Stimulated activated naive CD8-positive, alpha-beta T cell treated with anti-CD3 and anti-CD28 coated beads, Interleukin-15, Interleukin-2, amounts not matched to agents 100 U/mL and 50 U/mL, for 24 hours (primary cell): ENCODE measurements around the gene RAD51B.

Experiments used
- ATAC-seq: fragments of 150-1000 bp; cut with Tn5 transposase; one replicate; pipeline ENCODE4 v1.10.0; 2021
- DNase-seq: peaks from one replicate; pipeline ENCODE4 v3.0.0; 2021

The RAD51B gene

DNA sequence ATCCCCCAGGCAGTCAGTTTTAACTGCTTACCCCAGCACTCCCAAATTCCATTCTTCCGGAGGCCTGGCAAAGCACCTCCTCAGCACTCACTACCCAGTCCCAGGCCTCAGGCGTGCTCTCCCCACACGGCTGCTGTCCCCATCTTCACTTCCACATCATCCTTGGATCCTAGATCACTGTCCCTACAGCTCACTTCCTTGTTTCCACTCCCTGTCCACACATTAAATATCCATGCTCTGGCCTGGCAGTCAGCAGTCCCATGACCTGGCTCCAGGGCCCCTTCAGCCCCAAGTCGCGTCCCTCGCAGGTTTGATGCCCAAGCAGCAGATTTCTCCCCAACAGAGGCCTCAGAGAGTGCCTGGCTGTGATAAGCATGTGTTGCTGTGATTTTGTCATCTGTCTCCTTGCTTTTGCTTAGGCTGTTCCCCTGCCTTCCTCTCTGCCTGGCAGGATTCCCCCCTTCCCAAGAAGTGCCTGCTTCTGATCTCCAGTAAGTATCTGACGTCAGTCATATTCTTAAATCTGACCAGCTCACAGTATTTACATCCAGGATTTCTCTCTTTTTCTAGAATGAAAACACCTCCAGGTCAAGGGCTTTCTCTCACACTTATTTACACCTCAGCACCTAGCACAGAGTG, 731.6 kb downstream of the RAD51B start:
- DNase-seq: no peak
- no peak for ATAC-seq

GRCh38 chr14:68552075-68552474, 732.5 kb downstream of the RAD51B start:
- ATAC-seq: no peak
- no peak for DNase-seq

DNA sequence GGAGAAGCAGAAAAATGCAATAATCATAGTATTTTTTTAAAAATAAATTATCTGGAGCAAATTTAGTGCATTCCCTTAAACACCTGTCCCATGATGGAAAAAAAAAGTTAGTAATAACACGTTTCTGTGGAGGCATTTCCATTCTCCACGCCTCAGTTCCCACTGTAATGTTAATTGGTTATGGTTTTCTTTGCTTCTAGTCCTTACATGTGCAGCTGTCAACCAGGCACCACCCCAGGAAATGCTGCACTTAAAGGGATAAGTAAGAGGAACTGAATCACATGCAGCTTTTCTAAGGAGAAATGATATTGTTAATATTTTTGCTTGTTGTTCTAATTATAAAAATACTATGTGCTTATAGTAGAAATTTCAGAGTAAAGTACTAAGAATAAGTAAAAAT, 733.0 kb downstream of the RAD51B start:
- no peak for ATAC-seq
- no peak for DNase-seq

DNA sequence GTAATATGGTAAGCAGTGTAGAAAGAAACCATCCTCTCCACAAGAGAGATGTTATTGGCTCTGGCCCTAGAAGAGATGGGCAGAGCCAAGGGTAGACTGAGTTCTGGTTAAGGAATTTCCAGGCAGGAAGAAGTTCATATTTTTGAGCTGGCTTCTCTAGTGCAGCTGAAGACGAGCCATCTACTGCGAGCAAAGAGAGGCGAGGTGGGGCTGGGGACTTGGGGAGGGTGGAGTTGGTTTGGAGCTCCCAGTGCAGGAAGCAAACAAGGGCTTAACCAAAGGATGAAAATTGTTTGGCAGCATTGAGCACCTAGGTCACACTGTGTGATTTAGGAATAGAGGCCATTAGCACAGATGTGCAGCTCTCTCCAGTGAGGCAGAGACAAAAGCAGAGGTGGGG, 733.7 kb downstream of the RAD51B start:
- no peak for ATAC-seq
- DNase-seq: no peak

GRCh38 chr14:68554231-68554630, 734.7 kb downstream of the RAD51B start:
- ATAC-seq: no peak

DNA sequence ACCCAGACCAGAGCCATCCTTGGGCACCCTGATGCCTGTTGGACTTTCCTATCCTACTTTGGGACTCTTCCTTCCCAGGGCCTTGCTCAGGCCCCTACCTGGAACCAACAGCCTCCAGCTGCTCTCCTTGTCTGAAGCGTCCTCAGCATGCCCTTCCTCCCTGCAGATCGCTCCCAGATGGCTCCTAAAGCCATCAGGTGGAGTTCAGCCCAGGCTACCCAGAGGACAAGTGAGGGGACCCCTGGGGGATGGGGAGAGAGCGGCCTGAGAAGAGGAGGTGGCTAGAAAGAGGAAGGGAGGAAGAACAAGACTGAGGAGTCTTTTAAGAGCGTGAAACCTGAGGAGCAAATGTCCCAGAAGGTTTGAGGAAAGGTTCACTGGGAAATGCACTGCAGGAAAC, 736.7 kb downstream of the RAD51B start:
- no peak for ATAC-seq
- DNase-seq: no peak

More at GRCh38 chr14:68554231-68554630, 734.7 kb downstream of the RAD51B start:
- DNase-seq: no peak

GRCh38 chr14:68557648-68558047, 738.1 kb downstream of the RAD51B start:
- no peak for ATAC-seq

GRCh38 chr14:68558096-68558495, 738.5 kb downstream of the RAD51B start:
- DNase-seq: no peak
- no peak for ATAC-seq

More at GRCh38 chr14:68557648-68558047, 738.1 kb downstream of the RAD51B start:
- no peak for DNase-seq

DNA sequence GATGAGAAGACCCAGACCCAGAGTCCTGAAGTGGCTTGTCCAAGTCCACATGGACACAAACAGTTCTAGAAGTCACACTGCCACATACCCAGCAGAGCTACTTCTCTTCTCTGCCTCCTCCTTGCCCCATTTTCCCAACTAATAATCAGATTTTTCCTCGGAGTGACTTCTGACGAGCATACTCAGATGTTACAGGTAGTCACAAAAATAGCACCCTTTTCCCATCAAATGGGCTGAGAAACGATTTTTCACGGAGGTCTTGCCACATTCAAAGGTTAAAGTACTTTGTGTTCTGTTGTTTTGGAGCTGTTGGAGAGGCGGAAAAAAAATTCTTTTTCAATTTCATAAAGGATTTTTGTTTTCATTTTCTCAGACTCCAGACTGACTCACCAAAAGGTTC, 740.4 kb downstream of the RAD51B start:
- no peak for DNase-seq
- ATAC-seq: no peak

GRCh38 chr14:68561531-68562007, 742.0 kb downstream of the RAD51B start:
- DNase-seq (no peak), ATAC-seq (no peak)

- ATAC-seq: no peak
- DNase-seq: no peak
Measured at GRCh38 chr14:68562911-68563250, 743.3 kb downstream of the RAD51B start.

- ATAC-seq: no peak
Measured at GRCh38 chr14:68563251-68564131, 743.9 kb downstream of the RAD51B start.

DNA sequence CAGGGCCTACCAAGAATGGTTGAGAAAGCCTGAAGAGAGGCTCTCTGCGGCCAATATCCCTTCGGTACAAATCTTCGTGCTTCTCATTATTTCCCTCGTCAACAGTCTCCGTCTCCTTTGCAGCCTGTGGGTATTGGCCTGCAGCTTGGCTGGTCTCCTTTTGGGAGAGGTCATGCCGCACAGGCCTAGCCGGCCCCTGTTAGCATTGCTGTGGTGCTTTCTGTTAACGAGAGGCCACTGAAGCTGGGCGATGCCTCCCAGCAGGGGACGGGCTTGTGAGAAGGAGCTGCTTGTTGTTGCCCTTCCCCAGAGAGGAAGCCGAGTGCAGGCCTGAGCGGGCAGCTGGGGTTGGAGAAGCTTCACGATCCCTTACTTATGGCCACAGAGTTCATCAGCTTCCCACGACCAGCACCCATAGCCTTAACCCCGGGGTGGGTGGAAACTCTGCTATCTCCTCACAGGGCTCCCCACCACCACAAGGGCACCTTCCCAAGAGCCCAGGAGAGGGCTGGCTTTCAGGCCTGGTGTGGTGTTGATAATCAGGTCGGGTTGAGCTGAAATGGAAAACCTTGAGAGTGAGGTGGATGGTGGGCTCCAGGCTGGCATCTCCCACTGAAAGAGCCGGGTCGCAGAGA, 744.7 kb downstream of the RAD51B start:
- DNase-seq (no peak), ATAC-seq (no peak)

More at GRCh38 chr14:68563251-68564131, 743.9 kb downstream of the RAD51B start:
- no peak for DNase-seq

DNA sequence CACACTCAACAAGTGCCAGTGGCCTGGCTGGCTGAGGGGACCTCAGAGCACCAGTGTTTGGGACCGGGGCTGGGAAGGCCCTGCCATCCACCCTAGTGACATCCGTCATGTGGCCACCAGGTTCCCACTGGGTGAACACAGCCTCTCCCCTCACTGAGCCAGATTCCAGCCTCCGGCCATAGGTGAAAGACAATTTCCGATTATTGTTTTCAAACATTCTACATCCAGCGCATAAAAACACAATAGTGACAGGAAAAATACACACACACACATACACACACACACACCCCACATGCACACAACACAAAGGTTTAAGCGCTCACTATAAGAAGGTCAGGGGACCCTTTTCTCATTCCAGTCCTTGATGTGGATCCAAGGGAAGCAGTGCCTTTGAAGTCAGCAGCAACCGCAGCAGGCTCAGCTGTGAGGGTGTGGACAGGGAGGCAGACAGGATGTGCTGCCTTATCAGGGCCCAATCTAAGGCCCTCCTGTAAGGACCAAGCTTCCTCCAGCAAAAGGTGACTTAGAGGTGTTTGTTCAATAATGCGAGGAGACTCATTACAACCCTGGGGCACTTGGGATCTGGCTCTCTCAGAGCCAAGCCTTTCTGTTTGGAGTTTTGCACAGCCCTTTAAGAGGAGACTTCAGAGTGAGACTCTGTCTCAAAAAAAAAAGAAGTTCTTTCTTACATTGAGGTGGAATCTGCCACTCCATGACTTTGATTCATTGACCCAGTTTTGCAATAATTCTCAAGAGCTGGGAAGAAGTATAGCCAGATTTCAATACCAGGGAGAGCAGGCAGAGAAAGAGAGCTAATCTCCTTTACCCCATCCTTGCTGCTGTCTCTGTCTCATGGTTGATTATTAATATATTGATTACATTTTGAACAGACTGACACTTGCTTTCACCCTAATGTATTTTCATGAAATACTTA, 745.5 kb downstream of the RAD51B start:
- ATAC-seq (no peak), DNase-seq (no peak)

- no peak for ATAC-seq
- no peak for DNase-seq
Measured at GRCh38 chr14:68566075-68566474, 746.5 kb downstream of the RAD51B start.

DNA sequence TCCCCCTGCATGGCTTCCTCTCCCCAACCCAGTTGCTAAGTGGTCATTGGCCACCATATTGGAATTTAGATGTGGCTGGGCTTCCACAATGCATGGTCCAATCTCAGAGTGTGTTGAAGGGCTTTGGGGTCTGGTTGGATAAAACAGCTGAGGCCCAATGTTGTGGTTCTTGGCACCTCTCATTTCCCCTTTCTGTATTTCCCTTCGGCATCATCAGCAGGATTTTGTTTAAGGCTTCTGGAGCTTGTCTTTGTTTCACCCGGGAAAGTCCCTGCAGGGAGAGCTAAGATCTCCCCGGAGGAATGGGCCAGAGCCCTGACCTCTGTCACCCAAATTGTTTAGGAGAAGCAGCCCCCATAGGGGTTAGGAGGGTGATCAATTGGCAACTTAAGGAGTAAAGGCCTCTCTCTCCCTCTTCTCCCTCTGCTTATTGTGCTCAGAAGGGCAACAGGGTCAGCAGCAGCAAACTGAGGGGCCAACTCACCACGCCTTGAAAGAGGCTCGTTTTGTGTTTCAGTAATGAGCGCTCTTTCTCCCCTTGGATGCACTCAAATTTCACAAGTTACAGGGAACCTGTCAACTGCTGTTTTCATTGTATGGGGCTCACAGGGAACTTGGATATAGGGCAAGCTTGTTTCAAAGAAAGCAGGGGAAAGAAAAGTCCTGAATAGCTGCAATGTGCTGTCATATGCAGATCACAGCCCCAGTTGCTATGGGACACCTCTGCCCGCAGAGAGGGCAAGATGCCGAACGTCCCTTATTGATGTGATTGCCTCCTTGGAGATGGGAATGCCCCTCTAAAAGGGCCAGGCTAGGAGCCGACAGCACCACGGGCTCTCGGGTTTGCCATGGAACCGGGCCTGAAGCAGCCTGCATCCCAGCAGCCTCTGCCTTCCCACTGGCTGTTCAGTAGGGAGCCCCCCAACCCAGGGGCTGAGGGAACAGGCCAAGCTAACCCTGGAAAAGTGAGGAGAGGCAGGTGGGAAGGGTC, 749.6 kb downstream of the RAD51B start:
- no peak for ATAC-seq
- no peak for DNase-seq

GRCh38 chr14:68569970-68570409, 750.4 kb downstream of the RAD51B start:
- no peak for DNase-seq
- no peak for ATAC-seq

- ATAC-seq (no peak), DNase-seq (no peak)
Measured at GRCh38 chr14:68571114-68571591, 751.6 kb downstream of the RAD51B start.

DNA sequence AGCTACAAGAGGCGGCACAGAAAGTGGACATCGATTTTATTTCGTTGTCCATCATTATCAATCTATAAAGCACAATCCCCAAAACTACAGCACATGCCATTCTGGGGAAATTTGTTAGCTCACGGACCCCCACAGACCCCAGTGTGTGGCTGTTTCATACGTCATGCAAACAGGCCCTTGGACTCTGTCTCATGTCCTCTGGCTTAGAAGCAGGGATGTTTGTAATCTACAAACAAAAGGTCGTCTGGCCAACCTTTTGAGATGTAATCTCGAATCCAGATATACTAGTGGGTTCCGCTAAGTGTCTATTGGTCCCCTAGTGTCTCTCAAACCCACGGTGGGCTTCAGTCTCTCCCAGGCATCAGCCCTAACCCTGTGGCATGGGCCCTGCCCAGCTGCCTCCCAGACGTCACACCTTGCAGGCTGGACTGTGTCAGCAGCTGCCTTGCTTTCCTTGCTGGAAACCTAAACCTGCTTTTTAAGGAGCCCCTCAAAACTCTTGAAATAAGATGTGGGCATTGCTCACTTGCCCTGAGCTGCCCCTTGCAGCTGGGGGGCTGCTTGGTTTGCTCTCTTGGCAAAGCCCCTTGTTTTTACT, 752.4 kb downstream of the RAD51B start:
- no peak for ATAC-seq
- no peak for DNase-seq

- ATAC-seq (no peak), DNase-seq (no peak)
Measured at GRCh38 chr14:68573126-68573525, 753.5 kb downstream of the RAD51B start.
